ENCODE data around the gene SRGAP2C.
"Not testable (repeated sequence)": the region's sequence is repeated elsewhere in the genome, so short reads cannot be mapped to it uniquely, and the experiment has no call there.

SRGAP2C gene

DNA sequence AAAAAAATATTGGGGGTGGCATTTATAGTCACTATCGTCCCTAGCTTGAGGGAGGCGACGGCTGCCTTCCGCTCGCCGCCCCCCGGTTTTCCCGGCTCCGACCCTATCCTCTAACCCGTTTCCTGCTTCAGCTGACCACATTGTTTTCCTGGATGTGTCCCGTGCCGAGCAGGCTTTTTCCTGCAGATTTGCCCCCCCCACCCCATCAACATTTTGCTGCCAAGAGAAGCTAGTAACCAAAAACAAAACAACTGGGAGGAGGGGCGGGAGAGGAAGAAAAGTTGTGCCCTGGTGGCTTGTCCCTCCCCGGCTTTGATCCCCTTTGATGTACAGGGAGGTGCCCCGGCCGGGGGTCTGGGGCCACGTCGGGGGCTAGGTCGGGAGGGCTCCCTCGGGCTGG is 1.4 kb downstream of the SRGAP2C start:
- not testable (repeated sequence) for DNase-seq (ENCODE audit: low read depth in 2 of 2)

GRCh38 chr1:121187914-121188313 is 3.1 kb downstream of the SRGAP2C start:
- not testable (repeated sequence) for DNase-seq (ENCODE audit: low read depth in 2 of 2)

GRCh38 chr1:121192512-121192911 is 7.7 kb downstream of the SRGAP2C start:
- DNase-seq (ENCODE audit: low read depth in 2 of 2): not testable (repeated sequence)

- not testable (repeated sequence) for DNase-seq (ENCODE audit: low read depth in 2 of 2)
Observed at GRCh38 chr1:121197095-121197882, 12.5 kb downstream of the SRGAP2C start.

DNA sequence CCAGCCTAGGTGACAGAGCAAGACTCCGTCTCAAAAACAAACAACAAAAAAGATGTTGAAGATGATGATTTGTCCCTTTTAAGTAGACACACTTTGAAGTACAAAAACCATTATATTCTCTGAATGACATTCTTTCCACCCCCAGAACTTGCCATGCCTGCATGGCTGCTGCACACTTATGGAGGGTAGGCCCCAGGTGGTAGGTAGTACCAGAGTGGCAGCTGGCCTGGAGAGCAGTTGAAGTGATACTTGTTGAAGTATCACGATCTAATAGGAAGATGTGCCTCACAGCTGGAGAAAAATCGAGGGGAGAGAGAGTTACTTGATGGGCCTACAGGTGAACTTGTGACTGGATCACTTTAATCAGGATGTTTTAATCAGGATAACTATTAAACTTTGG is 15.0 kb downstream of the SRGAP2C start:
- not testable (repeated sequence) for DNase-seq (ENCODE audit: low read depth in 2 of 2)

DNA sequence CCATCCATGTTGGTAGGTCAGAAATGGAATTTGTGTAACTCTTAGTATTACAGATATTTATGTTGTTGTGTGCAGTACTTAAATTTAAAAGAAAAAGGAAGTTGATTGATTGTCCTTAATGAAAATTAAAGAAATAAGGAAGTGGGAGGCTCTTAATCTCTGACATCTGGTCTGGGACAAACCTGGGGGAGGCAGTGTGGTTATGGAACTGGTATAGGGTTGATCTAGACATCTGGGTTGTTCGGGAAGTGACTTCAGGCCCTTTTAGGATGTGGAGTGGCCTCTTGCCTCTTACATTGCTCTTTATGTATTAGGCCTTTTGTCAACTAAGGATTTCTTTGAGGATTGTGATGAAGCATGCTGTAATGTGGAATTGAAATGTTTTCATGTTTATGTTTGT is 15.5 kb downstream of the SRGAP2C start:
- not testable (repeated sequence) for DNase-seq (ENCODE audit: low read depth in 2 of 2)

GRCh38 chr1:121200985-121201981 is 16.5 kb downstream of the SRGAP2C start:
- DNase-seq (ENCODE audit: low read depth in 2 of 2): not testable (repeated sequence)

GRCh38 chr1:121202986-121203385 is 18.2 kb downstream of the SRGAP2C start:
- DNase-seq (ENCODE audit: low read depth in 2 of 2): not testable (repeated sequence)

- not testable (repeated sequence) for DNase-seq (ENCODE audit: low read depth in 2 of 2)
Observed at GRCh38 chr1:121205786-121206711, 21.3 kb downstream of the SRGAP2C start.

GRCh38 chr1:121207328-121207727 is 22.6 kb downstream of the SRGAP2C start:
- DNase-seq (ENCODE audit: low read depth in 2 of 2): not testable (repeated sequence)

GRCh38 chr1:121208375-121208774 is 23.6 kb downstream of the SRGAP2C start:
- not testable (repeated sequence) for DNase-seq (ENCODE audit: low read depth in 2 of 2)

DNA sequence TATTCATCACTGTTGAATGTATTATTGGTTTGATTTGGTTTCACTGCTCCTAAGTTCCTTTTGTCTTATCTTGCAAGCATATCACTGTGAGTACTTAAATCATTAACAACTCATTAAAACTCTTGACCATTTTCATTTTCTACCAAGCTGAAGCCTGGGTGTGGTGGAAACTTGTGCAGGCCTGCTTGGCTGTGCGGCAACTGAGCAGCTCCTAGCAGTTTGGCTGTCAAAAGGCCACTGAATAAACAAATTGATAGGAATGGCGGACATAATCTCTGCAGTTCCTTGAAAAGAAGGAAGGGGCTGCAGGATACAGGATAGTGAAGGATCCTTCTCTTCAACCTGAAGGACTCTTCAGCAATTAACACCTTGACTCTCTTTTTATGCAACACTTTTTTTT is 26.0 kb downstream of the SRGAP2C start:
- DNase-seq (ENCODE audit: low read depth in 2 of 2): not testable (repeated sequence)

DNA sequence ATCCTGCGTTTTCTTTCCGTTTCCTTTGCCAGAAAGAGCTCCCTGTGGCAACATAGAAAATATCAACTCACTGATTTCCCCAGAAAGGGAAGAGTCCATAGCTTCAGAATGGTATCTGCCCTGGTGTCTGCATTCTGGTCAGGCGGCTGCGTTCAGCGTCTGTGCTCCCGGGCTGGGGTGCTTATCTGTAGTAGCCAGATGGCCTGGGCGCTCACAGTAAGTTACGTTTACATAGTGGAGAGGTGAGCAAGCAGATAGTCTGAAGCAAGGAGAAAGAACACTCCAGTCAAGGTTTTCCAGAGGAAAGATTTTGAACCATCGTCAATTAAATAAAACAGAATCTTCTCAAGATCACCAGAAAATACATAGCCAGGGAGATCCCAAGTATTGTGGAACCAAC is 28.7 kb downstream of the SRGAP2C start:
- not testable (repeated sequence) for DNase-seq (ENCODE audit: low read depth in 2 of 2)

DNA sequence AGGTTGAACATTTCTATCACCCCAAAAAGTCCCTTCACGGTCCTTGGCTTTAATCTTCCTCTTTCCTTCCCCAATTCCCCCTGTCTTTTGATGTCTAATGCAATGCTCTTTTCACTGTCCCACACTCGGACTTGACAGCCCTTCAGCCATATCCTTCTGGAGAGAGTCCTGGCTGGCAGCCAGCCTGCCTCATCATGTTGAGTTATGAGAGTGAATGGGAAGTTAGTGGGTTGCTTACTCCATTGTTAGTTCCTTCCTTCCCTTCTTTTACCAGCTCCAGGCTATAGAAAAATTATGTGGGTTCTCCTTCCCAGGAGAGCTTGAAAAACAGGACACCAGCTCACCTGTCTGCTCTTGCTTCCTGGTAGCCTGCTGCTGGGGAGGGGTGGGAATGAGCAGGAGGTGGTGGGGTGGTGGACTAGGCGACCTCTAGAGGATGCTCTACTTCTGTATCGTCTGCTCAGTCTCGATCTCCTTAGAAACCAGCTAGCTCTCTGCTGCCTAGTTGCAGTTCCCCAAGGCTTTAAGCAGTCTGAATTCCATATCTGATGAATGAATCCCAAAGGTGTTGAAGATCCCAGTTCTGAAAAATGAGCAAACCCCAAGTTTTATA is 29.9 kb downstream of the SRGAP2C start:
- DNase-seq (ENCODE audit: low read depth in 2 of 2): not testable (repeated sequence)

DNA sequence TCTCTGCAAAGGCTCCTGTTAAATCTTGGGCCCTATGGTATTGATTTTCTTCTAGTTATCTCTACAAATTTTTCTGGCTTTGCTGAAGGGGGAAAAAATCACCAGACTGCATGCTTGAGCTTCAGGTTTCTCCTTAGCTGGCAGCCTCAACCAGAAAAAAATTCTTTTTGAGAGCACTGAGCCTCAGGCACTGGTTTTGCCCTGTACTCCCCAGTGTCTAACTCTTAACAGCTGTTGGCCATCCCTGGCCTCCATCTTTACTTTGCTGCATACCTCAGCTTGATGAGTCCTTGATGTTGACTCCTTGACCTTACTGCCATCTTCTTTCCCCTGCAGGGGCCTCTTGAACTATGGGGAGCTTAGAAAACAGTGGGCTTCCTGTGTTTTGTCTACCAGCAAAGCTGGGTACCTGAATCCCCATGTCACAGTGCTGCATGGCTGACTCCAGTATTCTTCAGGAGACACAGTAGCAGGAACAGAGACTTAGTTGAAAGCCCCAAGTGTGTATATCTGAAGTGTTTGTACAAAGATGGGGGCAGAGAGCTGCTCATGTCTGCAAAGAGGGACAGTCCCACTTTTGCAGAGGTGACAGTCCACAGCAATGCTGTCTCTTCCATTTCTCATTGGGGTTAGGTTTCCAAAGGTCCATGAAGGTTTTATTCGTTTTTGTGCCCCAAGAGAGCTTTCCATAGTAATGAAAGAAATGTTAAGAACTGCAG is 31.1 kb downstream of the SRGAP2C start:
- DNase-seq (ENCODE audit: low read depth in 2 of 2): not testable (repeated sequence)

DNA sequence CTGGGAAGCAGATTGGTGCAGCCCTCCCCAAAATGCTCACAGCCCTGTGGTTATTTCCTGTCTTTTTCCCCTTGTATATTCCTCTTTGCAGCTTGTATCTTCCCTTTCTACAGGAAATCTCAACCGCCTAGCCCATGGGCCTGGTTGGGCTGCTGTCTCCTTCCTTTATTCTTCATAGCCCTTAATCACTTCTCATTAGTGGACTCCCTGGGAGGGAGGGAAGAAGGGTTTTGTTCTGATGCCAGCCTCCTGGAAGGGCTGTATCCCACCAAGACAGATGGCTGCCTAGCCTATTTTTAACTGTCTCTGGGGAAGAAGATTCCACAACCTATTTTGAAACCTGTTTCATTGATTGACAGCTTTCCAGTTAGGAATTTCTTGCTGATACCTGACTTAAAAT is 31.9 kb downstream of the SRGAP2C start:
- DNase-seq (ENCODE audit: low read depth in 2 of 2): not testable (repeated sequence)

DNA sequence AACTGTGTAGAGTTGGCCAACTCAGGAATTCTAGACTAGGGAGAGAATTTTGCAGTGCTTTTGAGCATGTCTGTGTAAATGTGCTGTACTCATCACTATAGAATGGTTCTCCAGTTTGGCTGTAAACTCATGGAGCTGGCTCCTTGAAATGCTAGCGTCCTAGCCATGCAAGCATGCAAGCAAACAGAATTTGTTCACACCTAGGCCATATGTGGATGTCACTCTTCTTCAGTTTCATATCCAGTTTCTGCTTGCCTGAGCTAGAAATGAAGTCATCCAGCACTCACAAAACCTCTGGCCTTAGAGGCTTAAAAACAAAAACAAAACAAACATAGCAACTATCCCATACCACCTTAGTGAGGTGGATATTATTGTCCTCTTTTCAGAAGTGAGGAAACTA is 37.0 kb downstream of the SRGAP2C start:
- DNase-seq (ENCODE audit: low read depth in 2 of 2): not testable (repeated sequence)

DNA sequence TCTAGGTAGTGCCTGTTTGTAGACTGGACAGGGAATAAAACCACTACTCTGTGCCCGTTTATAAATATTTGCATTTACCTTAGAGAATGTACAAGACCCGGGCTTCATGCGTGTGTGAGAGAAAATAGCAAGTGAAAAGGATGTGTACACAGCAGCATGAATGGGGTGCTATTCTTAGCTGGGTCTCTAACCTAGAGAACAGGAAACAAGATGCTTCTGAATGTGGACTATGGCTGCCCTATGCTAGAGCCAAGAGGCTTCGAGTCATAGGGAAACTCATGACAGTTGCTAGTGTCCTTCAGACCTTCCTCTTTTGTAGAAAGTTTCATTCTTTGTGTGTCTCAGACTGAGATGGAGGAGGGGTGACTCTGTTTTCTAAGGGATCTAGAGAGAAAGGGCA is 39.9 kb downstream of the SRGAP2C start:
- not testable (repeated sequence) for DNase-seq (ENCODE audit: low read depth in 2 of 2)

DNA sequence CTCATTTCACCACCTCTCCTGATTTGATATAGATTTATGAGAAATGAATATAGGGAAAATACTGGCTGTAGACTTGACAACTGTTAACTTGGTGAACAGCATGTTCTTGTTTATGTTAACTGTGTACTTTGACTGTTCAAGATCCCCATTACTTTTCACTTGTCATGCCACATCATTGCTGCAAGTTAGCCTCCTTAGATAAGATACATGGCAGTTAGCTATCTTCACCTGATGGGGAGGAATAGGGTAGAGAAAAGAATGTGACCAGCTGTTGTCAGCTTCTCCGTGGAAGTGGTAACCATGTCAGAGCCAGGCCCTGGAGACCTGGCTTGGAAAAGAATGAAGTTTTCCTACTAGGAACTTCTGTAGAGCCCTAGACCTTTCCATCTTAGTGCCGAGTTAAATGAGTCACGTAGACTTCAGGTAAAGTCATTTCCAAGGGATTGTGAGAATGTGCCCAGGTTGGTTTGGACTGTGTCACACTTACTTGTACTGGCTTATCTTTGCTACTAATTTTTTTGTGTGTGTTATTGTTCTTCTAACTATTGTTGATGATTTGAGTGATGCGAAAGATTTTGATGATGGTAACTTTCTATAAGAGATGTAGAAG is 41.6 kb downstream of the SRGAP2C start:
- not testable (repeated sequence) for DNase-seq (ENCODE audit: low read depth in 2 of 2)

GRCh38 chr1:121226925-121227324 is 42.1 kb downstream of the SRGAP2C start:
- not testable (repeated sequence) for DNase-seq (ENCODE audit: low read depth in 2 of 2)
